SHP77 (cell line): Measurements from ENCODE around the gene CSNK2B.
A peak's percentile ranks its signal among the peaks of the same experiment; 100 is the strongest.

Experiments
- DNase-seq, 2 experiments: peaks; one replicate each; lab custom pipeline; 2025; lab: John Stamatoyannopoulos, UW

The CSNK2B gene

GRCh38 chr6:31660381-31661261 lies 5.3 kb upstream of the CSNK2B start, which contains the start of gene C6orf47:
Gene C6orf47 (minus strand): TSS chr6:31660778. CDS start chr6:31659947, 831 bp downstream.
- DNase-seq = peak; percentile 66 to 85

GRCh38 chr6:31661262-31662123 lies 4.4 kb upstream of the CSNK2B start:
- DNase-seq = no peak

GRCh38 chr6:31662124-31662723 lies 3.7 kb upstream of the CSNK2B start:
- no peak for DNase-seq

GRCh38 chr6:31663126-31663960 lies 2.5 kb upstream of the CSNK2B start:
- no peak for DNase-seq

- no peak for DNase-seq
Measured at GRCh38 chr6:31663961-31664789, 1.7 kb upstream of the CSNK2B start.

GRCh38 chr6:31664790-31665500 lies 935 bp upstream of the CSNK2B start, which contains the start of gene GPANK1:
Gene GPANK1 (minus strand): TSS chr6:31664997. CDS start chr6:31664478, 519 bp downstream.
- DNase-seq = peak; percentile 80 to 90

- DNase-seq = no peak
Measured at GRCh38 chr6:31666337-31666965, 571 bp downstream of the CSNK2B start.

- no peak for DNase-seq
Measured at GRCh38 chr6:31669676-31670075, 3.8 kb downstream of the CSNK2B start, which contains the start of gene LY6G5B. Gene LY6G5B (plus strand): TSS chr6:31669976. CDS start chr6:31670951, 975 bp downstream.

- no peak for DNase-seq
Measured at GRCh38 chr6:31676322-31676903, 10.5 kb downstream of the CSNK2B start.

- DNase-seq = no peak
Measured at GRCh38 chr6:31676904-31677303, 11.0 kb downstream of the CSNK2B start.

- no peak for DNase-seq
Measured at GRCh38 chr6:31677955-31678354, 12.1 kb downstream of the CSNK2B start.

- DNase-seq = peak; percentile 80 to 86
Measured at GRCh38 chr6:31680226-31681134, 14.6 kb downstream of the CSNK2B start, which contains the start of gene LY6G5C. Gene LY6G5C (minus strand): TSS chr6:31681067. CDS start chr6:31680373, 694 bp downstream.

- peak in 1 of 2 experiments; percentile 32 for DNase-seq
Measured at GRCh38 chr6:31681135-31681671, 15.3 kb downstream of the CSNK2B start.

- no peak for DNase-seq
Measured at GRCh38 chr6:31683591-31683990, 17.7 kb downstream of the CSNK2B start.

GRCh38 chr6:31686483-31686882 lies 20.6 kb downstream of the CSNK2B start:
- DNase-seq = no peak

GRCh38 chr6:31687321-31687720 lies 21.4 kb downstream of the CSNK2B start:
- DNase-seq = no peak
